ENCODE measurements around the gene MTHFD2L. TPM values are rescaled to one million over a fixed set of nuclear protein-coding genes. Genes with fewer than 3 reads are reported as not detected.
"Not testable (repeated sequence)": the region's sequence is repeated elsewhere in the genome, so short reads cannot be mapped to it uniquely, and the experiment has no call there.

The MTHFD2L gene
- total and polyA plus RNA-seq, 2 of the 8 experiments (the other 6 are each of a cell fraction or from before 2014, with no cell fraction given) = 5.4 to 15.0 TPM

DNA sequence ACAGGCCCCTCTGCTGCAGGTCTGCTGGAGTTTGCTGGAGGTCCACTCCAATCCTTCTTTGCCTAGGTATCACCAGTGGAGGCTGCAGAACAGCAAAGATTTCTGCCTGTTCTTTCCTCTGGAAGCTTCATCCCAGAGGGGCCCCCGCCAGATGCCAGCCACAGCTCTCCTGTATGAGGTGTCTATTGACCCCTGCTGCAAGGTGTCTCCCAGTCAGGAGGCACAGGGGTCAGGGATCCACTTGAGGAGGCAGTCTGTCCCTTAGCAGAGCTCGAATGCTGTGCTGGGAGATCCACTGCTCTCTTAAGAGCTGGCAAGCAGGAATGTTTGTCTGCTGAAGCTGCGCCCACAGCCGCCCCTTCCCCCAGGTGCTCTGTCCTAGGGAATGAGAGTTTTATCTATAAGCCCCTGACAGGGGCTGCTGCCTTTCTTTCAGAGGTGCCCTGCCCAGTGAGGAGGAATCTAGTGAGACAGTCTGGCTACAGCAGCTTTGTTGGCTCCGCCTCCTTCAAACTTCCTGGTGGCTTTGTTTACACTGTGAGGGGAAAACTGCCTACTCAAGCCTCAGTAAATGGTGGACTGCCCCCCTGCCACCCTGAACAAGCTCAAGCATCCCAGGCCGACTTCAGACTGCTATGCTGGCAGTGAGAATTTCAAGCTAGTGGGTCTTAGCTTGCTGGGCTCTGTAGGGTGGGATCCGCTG is 56.7 kb downstream of the MTHFD2L start:
- DNase-seq (ENCODE audit: low read depth in 1 of 2, low spot score in 2 of 2); H3K23me2 ChIP-seq (ENCODE audit: low read depth, low read length); FAIRE-seq; H2BK20ac ChIP-seq (ENCODE audit: low read length); POLR2A ChIA-PET (ENCODE audit: partially characterized antibody); H2BK12ac ChIP-seq (ENCODE audit: low read depth, low read length); H3K9ac ChIP-seq (replicated peaks in 1 of 4; ENCODE audit: extremely low read depth in 1 of 4, low read depth in 3 of 4, low read length in 3 of 4); H3K4me2 ChIP-seq (ENCODE audit: insufficient read depth in 1 of 2, low read depth in 2 of 2, low read length in 2 of 2); H2BK120ac ChIP-seq (replicated peaks; ENCODE audit: low read depth, low read length); H4K91ac ChIP-seq (replicated peaks; ENCODE audit: insufficient read length, low read length); H3K18ac ChIP-seq (ENCODE audit: extremely low read depth, low read length); H3K4me1 ChIP-seq (replicated peaks in 1 of 4; ENCODE audit: control insufficient read depth in 3 of 4, insufficient read depth in 4 of 4, low read length in 3 of 4); H3K27ac ChIP-seq (ENCODE audit: low read depth, low read length); H3K14ac ChIP-seq (ENCODE audit: insufficient read length); H3K79me1 ChIP-seq (ENCODE audit: low read depth, low read length); H3K23ac ChIP-seq (ENCODE audit: insufficient read length); H3K27me3 ChIP-seq (replicated peaks in 1 of 4; ENCODE audit: control insufficient read depth in 3 of 4, extremely low read depth in 1 of 4, insufficient read depth in 3 of 4, low read length in 3 of 4); H3K4me3 ChIP-seq (ENCODE audit: extremely low read depth in 1 of 4, insufficient read depth in 2 of 4, low read depth in 3 of 4, low read length in 4 of 4); H3K79me2 ChIP-seq (ENCODE audit: control insufficient read depth in 1 of 2, insufficient read depth in 2 of 2, low read length in 2 of 2); H4K20me1 ChIP-seq (replicated peaks in 1 of 2; ENCODE audit: control insufficient read depth in 1 of 2, insufficient read depth in 2 of 2, low read length in 2 of 2); H3K9me3 ChIP-seq (ENCODE audit: insufficient read depth in 2 of 2, low read depth in 1 of 2, low read length in 1 of 2); H2AK5ac ChIP-seq (ENCODE audit: low read depth, low read length); H3K4ac ChIP-seq (replicated peaks; ENCODE audit: insufficient read length, low read depth, low read length); H3K56ac ChIP-seq (replicated peaks; ENCODE audit: insufficient read length, low read depth, low read length); H3K36me3 ChIP-seq (ENCODE audit: control insufficient read depth in 2 of 4, insufficient read depth in 4 of 4, low read length in 3 of 4); H4K8ac ChIP-seq (ENCODE audit: extremely low read depth, insufficient read depth, low read length); H4K5ac ChIP-seq (ENCODE audit: insufficient read length, low read depth, low read length): not testable (repeated sequence)
- CTCF ChIA-PET (ENCODE audit: partially characterized antibody) = interaction anchor here (0.9 to 4.0 kb wide), 8 partner anchors 9 to 102 kb away, joined by 3 to 28 read pairs (median 4); no protein-coding TSS in a partner anchor
- 85% methylated on average over 7 of the region's 7 CpGs; no CpG with 5 or more reads in 1 of the 2 experiments for WGBS, 2 experiments (ENCODE audit: extremely low coverage in 1 of 2, insufficient coverage in 1 of 2, insufficient read length in 1 of 2, insufficient replicate concordance in 2 of 2, low coverage in 1 of 2, low lambda C conversion rate in 2 of 2, missing lambda C conversion rate in 1 of 2)
- peak overlapping the region; percentile 19; the same call in 1 of the 2 replicates for H2BK15ac ChIP-seq (ENCODE audit: low read length)
- peak overlapping the region; percentile 75; the same call in 1 of the 2 replicates for H2AFZ ChIP-seq (ENCODE audit: low read length)
- 0 out of 2 replicates have a peak overlapping the region, but pooled peaks have one; percentile 30 for H2BK5ac ChIP-seq (ENCODE audit: low read depth, low read length)

Measured in H1 (cell line).